GM21367 (cell line): Measurements from ENCODE around the gene SRC.

Source experiments
- ATAC-seq: cut with Tn5 transposase; IDR thresholded peaks from one replicate; pipeline ENCODE4 v1.9.1; 2021; ENCODE audit not compliant: unreplicated experiment

SRC gene

DNA sequence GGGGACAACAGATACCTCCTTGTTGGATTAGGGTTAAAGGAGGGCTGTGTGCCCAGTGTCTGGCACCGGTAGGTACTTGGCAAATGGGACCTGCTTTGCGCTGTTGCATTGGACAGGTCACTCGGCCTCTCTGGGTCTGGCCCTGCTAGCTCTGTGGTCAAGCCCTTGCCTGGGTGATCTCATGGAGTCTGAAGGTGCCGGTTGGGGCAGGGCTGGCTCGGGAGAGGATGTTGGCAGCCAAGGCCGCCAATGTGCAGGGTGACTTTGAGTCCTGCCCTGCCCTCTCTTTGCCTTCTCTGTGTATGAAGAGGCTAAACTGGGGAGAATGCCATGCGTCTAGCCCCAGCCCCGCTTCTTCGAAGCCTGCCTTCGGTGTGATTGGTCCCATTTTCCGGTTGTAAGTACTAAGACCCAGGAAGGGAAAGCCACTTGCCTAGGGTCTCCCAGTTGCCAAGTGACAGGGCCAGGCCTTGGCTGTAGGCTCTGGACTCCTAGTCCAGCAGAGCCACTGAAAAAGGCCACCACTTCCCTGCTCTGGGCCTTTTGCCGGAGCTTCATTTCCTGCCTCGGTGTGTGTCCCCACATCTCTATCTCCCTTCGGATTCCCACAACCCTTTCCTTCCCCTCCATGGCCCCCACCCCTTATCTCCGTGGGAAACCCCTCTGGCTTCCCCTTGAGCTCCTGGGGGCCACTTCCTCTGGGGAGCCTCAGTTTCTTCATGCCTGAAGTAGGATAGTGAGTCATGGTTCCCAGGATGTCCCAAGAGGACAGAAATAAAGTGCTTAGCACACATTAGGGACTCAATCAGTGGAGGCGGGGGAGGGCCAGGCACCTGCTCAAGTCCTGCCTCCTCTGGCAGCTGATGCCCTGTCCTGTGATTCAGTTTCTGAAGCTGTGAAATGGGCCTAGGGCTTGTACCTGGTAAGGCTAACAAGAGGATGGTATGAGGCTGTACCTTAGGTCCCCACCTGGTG lies 3.9 kb downstream of the SRC start:
- no peak for ATAC-seq

- ATAC-seq: no peak
Observed at GRCh38 chr20:37350649-37351574, 5.0 kb downstream of the SRC start.

DNA sequence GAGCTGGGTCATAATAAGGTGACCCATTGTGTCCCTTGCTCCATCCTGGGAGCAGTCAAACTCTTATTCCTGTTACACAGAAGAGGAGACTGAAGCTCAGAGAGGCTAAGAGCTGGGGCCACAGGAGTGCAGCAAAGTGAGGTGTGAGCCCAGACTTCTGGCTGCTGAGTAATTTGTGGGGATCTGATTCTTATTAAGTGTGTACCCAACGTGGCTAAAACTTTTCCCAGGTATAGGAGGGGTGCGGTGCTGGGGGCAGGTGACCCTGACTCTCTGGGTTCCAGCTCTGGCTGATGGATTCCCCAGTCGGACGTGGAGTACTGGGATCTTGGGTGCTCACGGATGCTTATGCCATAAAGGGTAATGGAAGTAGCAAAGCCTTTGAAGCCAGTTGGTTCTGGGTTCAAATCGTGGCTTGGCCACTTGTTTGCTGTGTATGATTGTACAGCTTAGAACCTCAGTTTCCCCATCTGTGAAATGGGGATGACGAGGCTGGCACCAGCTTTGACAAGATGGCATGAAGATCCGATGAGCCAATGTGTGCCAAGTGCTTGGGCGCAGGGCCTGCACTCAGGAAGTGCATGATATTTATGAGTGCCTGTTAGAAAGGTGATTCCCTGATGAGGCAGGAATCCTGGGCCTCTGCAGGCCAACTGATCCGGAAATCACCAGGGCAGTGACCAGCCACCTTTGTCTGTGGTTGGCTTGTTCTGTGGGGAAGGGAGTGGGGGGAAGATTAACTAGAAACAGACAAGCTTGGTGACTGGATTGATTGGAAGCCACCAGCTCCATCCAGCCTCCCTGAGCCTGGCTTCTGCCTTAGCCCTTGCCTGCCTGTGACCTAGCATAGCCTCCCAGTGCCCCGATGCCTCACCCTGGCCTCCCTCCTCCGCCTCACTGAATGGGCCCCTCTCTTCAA lies 6.0 kb downstream of the SRC start:
- no peak for ATAC-seq

DNA sequence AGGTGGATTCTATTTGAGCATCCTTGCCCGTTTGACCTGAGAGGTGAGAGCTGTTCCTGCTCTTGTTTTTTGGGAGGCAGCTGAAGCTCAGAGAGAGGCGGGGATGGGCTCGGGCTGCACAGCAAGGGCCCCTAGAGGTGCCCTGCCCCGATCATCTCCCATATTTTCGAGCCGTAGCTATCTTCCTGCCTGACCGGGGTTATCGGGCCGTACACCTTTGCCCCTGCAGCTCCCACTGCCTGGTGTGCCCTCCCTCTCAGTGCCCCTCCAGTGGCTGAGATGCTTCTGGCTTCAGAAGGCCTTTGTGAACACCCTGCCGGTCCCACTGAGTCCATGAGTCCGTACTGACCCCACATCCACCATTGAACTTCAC lies 6.7 kb downstream of the SRC start:
- ATAC-seq: no peak

GRCh38 chr20:37353285-37353849 lies 7.4 kb downstream of the SRC start:
- ATAC-seq: no peak

GRCh38 chr20:37354210-37355195 lies 8.6 kb downstream of the SRC start:
- ATAC-seq: no peak

DNA sequence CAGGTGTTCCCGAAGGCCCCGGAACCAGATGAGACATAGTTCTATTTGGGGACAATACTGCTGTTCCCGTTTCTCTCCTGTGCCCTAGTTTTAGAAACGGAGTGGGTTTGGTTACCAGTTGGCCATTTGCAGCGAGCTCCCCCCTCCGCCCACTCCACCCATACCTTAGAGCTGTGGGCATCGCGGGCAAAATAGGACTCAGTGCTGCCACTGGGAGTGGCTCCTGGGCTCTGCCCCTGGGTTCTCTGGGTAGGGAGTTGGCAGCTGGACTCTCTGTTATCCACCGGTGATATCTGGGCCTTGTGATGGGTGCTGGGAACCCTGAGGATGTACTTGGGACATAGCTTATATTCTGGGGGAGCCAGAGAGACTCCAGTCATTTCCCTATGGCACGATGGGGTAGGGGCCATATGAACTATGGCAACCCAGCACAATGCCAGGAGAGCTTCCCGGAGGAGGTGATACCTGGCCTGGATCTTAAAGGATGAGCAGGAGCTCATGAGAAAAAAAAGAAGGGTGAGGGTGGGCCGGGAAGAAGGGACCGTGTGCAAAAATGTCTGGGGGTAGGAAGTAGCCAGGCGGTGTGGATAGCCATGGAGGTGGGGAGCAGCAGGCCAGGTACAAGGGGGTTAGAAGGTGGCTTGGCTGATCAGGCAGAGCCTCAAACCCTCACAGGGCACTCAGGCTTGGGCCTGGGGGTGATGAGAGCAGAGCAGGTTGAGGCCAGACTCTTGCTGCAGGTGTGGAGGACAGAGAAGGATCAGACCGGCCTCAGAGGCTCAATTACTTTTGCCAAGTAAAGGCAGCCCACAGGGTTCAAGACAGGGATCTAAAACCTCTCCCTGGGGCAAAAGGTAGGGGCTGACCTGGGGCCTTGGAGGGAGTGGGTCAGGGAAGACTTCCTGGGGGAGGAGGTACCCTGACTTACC lies 9.6 kb downstream of the SRC start:
- no peak for ATAC-seq

DNA sequence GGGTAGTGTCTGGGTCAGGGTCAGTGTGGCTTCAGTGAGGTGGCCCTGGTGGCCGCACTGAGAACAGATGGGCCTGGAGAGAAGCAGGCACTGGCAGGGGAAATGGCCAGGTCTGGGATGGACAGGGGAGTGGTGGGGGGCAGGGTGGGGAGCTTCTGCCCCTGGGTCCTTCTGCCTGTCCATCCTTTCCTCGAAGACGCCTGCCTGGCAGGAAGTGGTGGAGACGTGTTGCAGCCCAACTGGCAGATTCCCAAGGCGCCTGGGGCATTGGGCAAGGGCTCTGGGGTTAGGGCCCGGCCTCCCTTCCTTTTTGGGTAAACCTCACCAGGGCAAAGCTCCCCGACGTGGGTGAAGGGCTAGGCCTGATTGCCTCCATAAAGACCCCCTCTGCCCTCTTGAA lies 10.4 kb downstream of the SRC start:
- ATAC-seq: no peak

DNA sequence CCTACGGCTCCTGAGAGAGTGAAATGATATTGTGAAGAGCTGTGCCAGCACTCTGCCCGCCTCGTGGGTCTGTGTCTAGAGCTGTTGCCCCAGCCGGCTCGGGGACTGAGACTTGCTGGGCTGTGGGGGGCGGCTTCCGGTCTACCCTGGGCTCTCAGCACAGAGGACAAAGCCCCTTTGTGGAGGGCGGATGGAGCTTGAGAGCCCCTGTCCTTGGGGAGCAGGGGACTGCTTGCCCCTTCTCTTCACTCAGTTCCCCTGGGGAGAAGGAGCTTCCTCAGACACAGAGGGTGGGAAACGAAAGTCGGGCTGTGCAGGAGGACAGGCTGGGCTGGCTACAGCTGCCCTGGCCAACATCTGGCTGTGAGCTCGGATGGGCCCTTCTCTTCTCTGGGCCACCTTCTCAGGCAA lies 11.0 kb downstream of the SRC start:
- ATAC-seq: no peak

GRCh38 chr20:37357481-37358365 lies 11.8 kb downstream of the SRC start:
- ATAC-seq: no peak

- no peak for ATAC-seq
Observed at GRCh38 chr20:37358366-37359150, 12.6 kb downstream of the SRC start.

DNA sequence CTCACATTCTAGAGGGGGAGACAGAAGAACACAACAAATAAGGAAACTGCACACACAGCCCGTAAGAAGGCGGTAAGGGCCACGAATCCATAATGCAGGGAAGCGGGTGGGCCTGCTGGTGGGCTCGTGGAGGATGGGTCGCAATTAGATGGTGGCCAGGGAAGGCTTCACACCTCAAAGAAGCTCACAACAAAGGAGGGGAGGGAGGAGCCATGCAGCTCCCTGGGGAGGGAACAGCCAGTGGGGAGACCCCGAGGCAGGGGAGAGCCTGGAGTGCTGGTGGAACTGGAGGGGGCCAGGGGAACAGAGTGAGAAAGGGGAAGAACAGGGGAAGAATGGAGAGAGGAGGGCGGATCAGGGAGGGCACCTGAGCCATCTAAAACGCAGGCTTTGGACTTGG lies 13.4 kb downstream of the SRC start:
- ATAC-seq: no peak

DNA sequence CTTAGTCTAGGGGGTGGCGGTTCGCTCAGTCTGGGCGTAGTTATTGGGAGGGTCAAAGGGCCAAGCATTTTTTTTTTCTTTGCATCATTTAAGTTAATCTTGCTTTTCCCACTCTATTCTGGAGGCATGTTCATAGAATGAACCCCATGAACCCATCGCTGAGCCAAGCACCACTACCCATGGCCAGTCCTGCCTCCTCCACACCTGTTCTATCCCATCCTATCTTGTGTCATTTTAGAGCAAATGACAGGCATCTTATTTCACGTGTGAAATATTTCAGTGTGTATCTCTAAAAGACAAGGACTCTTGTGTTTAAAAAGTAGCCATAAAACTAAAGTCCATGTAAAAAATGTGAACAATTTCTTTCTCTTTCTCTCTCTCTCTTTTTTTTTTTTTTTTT lies 13.9 kb downstream of the SRC start:
- no peak for ATAC-seq

DNA sequence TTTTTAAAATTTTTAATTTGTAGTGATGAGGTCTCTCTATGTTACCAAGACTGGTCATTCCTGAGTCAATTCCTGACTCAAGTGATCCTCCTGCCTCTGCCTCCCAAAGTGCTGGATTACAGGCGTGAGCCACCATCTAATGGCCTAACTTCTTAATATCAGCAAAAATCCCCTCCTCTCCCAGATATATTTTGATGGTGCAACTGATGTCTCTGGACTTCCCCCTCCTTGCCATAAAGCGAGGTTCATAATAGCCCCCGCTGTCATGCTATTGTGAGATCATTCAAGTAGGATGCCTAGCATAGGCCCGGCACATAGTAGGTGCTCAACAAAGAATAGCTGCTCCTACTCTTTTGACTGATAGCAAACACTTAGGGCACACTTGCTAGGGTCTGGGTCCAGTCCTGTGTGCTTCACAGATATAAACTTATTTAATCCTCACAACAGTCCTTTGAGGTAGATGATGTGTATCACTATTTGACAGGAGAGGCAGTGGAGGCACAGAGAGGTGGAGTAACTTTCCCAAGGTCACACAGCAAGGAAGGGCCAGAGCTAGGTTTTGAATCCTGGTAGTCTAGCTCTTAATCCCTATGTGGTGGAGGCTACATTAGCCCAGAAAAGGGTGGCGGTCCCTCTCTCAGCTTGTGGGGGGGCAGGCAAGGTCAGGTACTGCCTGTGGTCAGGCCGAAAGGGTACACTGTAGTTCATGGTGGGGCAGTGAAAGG lies 14.6 kb downstream of the SRC start:
- no peak for ATAC-seq

DNA sequence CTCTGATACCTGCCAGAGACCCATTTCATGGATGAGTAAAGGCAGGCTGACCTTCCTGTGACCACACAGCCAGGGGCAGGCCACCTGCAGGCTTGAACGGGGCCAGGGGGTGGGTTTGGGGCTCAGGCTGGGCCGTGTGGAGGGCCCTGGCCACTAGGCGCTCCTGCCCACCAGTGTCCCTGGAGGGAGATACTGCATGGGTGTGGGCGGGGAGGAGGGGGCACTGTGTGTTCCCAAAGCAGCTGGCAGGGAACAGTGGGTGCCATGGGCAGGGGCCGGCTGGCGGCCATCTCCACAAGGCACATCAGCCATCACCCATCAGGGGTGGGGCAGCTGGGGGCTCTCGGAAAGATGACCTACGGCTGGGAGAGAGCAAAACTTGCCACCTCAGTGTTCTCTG lies 15.4 kb downstream of the SRC start:
- no peak for ATAC-seq
